Activated T-cell treated with anti-CD3 and anti-CD28 coated beads for 24 hours (primary cell): ENCODE data around the gene CSAD.

ENCODE experiments used
- DNase-seq: peaks from one replicate; pipeline ENCODE4 v3.0.0-alpha.2; 2020; ENCODE audit warnings: low read depth

Gene CSAD

DNA sequence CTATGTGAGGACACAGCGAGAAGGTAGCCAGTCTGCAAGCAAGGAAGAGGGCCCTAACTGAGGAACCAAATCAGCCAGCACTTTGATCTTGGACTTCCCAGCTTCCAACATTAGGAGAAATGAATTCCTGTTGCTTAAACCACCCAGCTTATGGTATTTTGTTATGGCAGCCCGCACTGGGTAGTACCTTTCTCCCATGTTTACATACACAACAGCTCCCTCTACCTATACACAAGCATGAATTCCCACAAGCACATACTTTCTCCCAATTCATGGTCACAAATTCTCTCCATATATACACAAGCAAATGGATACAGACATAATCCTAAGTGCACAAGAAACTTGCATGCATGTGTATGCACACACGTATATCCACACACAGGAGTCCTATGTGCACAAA is 19.0 kb upstream of the CSAD start:
- DNase-seq, result no peak

DNA sequence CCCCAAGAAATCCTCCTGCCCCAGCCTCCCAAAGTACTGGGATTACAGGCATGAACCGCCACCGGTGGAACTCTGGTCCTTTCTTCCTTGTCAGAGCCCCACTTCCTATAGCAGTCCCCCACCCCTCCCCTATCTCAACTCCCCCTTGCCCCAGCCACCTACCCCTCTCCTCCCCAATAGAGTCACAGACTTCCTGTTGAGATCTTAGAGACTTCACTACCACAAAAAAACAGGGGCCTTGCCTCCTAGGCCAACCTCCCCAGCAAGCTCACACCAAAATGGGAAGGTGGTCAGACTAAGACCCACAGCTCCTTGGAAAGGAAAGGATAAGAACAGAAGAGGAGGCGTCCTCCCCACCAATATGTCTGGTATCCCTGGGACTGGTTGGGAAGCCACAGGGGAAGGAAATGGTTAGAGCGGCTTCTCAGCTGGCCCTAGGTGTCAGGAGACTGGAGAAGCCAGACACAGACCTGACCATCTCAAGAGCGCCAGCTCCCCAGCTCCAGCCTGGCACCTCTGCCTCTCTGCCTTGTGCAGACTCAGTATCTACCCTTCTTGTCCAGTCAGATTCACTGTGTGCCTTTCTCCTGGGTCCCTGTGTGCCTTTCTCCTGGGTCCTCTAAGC is 17.9 kb upstream of the CSAD start:
- DNase-seq, result no peak

DNA sequence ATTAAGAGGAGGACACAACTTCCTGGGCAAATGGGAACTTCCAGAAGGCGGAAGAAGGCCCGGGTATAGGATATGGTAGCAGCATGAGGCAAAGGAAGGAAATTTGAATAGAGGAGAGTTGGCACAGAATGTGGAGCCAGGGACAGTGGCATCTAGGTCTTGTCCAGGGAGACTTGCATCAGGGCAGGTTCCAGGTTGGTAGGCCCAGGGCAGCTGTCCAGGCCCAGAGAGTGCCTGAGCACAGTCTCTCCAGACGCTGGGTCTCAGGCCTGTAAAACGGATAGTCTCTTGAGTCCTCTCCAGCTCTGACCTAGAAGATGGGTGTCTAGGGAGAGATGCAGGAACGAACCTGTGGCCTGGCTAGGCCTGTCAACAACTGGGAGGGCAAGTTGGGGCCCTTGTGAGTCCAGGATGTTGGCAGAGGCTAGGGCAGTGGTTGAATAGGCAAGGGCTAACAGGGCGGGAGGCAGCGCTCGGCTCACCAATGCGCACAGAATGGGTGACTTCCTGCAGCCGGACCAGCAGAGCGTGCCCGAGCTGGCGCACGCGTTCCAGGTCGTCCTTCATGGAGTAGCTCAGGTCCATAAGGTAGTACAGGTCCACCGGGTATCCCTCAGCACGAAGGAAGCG is 16.4 kb upstream of the CSAD start:
- DNase-seq, result no peak

DNA sequence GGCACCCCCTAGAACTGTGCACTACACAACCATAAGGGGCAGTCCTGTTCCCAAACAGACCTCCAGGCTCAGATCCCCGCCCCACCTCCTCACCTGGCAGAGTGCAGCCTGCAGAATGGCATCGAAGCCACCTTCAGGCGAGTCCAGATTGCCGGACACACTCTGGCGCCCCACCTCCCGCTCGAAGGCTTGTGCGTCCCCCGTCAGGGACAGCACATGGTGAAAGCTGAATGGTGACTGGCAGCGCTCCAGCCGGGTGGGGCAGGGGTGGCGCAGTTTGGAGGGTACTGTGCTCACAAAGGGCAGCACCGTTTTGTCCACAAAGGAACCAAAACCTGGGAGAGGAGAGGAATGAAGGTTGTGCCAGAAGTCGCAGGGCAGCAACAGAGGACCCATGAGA is 15.8 kb upstream of the CSAD start:
- no peak for DNase-seq

DNA sequence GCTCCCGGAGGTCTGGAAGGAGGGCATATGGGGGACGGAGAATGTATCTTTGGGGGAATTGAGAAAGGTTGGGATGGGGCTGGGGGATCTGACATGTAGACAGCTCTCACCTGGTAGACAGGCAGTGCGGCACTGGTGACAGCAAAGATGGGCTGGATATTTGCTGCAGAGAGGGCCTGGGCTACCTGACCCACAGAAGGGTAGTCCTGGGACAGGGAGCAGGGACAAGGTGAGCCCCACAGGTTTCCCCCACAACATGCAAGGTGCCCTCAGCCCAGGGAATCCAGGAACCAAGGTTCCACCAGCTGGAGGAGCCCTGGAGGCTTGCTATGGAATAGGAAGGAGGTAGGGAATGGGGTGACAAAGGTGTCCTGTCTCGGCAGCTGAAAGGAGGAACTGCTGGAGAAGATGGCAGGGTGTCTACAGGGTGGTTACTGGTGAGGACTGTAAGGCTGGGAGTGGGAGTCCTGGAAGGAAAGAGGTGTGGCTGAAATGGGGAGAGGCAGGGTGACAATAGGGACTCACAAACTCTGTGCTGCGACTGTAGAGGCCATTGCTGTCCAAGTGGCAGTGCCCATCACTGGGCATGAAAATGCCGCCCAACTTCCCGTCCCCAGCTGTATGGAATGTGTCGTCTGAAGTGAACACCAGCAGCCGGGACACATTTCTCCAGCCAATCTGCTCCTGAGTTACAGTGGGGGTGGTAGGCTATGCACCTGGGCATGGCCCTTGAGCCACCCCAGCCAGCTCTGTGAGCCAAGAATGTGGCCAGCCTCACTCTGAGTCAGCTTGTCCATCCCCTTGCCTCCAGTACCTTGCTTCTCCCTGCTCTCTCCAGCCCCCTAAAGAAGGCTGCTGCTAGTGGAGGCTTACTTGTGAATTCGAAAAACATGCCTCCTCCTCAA is 15.0 kb upstream of the CSAD start:
- DNase-seq, result no peak

DNA sequence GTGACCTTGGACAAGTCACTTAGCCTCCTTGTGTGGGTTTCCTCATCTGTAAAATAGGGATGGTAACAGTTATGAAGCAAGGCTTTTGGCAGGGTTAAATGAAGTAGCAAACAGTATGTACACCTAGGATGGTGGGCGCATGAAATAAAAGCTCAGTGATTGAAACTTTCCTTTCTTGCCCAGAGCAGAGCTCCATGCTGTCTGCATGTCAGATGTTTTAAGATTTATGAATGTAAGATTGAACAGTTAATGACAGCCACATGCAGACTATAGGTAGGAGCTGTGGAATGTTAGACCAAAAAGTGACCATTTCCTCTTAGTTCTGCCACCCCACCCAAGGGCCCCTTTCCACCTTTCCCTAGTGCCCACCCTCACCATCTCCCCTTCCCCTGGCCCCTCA is 14.2 kb upstream of the CSAD start:
- DNase-seq, result no peak

DNA sequence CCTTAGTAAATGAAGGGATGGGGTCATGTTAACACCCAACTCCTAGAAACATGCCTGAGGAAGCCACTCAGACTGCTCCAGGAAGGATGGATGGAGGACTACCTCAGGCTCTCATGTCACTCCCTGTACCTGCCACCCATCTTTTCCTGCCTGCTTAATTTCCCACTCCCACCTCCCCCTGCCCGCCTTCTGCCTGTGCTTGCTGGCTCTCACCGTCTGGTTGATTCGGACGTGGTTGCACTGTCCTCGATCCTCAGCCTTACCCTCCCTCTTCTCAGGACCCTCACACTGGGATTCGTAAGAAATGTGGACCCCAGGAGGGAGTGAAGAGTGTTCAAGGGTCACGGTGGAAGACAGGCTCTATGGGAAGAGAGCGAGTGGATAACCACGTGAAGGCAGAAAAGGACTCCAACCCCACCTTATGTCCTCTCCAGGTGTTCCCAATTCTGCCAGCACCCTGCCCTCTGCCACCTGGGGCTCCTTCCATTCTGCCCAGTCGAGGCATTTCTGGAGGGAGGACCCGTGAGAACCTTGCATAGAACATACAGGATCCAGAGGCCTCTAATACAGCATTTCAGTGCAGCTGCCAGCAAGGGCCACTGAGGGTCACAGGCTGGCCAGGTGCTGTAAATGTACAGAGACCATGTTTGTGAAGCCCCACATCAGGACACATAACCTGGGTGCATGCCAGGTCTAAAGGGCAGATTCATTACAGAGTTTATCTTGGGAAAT is 13.4 kb upstream of the CSAD start:
- DNase-seq, result no peak

DNA sequence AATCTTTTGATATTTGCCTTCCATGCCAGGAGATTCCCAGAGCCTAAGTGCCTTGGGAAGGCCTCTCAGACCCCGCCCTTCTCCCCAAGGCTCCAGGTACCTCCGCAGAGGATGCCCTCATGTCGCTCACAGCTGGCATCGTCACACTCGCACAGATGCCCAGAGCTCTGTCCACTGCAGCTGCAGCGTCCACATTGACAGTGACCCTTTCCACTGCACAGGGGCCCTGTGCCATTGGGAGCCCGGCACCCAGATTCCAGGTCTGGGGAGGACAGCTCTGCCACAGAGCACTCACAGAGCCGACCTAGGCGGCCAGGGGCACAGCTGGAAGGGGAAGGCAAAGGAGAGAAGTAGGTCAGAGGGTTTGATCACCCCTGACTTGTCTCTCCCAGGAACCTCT is 12.3 kb upstream of the CSAD start:
- DNase-seq, result no peak

DNA sequence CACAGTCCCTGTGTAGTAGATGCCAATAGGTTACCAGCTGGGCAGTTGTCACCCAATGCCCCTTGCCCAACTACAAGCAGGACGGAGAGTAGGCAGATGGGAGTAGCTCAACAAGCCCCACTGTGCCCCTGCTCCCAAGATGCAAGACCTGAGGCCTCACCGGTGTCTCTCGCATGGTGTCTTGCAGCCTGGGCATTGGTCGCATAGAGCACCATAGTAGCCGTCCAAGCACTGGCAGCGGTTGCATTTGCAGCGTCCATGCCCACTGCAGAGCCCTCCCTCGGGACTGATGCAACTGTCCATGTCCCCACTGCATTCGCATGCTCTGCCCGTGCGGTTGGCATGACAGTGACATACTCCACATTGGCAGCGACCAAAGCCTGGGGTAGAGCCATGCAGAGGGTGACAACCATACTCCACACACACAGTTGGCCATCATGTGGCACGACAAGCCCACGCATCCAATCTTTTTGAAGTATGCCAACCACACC is 11.9 kb upstream of the CSAD start:
- no peak for DNase-seq

DNA sequence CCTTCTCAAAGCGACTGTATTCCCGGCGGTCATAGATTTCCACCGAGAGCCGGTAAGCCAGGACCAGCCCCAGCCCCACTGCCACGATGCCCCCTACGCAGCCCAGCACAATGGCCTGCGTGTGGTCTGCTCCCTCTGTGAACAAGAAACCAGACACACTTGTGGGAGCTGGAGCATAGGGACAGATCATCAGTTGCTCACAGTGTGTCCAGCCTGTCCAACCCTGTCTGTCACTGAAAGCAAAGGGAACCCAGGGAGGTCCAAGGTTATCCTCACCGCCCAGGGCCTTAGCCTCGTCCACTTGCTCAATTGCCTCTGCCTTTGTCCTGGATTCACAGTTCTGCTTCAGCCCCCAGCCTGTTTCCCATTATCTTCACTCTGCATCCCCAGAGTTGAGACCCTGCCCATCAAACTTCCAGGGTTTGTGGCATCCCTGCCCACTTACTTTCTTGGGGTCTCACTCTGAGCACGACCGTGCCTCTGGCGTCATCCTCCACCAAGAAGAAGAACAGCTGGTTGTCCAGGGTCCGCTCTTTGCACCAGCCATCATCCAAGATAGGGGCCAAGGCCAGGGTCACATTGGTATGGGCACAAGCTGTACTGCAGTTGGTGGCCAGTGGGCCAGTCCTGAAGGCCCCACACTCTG is 11.3 kb upstream of the CSAD start:
- DNase-seq, result no peak

DNA sequence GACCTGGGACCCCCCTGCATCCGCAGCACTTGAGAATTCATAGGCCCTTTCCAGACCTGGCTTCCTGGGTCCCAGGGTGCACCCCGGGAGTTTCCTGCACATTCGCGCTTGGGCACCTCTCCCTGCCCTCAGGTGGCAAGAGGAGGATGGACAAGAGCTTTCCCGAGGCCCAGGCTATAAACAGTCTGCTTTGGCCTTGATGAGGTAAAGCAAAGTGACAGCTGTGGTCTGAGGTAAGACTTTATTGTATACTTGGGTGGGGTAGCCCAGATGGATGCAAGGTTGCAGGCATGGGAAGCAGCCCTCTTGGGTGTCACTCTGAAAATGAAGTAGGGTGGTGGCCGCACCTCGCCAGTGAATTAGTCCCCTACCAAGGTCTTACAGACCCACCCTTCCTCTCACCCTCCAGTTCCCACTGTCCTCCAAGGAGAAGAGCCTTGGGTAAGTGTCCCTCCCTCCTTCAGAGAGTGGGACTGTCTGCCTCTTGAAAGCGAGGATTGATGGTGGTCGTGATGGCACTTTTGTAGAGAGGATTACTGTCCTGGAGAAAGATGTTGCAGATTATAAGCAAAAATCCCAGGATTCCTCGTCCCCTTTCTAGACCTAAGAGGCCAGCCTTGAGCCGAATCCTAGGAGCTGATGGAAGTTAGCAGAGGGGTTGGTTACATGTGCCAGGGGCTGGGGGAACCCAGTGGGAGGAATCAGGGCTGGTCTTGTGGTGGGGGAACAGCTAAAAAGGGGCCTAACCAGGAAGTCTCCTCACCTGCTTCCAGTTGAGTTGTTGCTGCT is 10.6 kb upstream of the CSAD start:
- no peak for DNase-seq

DNA sequence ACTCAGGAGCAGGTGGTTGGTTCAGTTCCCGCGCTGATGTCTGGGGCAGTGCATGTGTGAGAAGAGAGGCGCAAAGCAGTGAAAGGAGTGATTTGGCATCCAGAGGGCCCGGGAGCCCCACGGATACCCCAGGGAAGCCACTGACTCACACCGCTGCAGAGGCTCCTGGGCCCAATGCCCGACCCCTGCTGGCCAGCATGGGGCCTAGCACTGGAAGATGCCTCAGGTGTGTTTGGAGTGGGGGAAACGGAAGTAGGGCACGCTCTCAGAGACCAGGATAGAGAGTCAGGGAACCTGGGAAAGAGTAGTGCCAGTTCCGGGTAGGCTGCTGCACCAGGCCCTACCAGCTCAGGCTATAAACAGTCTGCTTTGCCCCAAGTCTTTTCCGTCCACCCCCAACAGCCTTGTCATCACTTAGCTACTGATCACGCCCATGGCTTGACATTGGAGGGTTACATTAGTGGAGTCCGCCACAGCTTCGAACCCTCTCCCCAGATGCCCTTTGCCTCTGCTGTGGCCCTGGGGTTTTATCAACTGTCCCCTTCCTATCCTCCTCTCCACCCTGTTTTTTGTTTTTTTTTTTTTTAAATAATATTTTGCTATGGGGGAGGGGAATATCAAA is 9.5 kb upstream of the CSAD start:
- peak; percentile 38 for DNase-seq

DNA sequence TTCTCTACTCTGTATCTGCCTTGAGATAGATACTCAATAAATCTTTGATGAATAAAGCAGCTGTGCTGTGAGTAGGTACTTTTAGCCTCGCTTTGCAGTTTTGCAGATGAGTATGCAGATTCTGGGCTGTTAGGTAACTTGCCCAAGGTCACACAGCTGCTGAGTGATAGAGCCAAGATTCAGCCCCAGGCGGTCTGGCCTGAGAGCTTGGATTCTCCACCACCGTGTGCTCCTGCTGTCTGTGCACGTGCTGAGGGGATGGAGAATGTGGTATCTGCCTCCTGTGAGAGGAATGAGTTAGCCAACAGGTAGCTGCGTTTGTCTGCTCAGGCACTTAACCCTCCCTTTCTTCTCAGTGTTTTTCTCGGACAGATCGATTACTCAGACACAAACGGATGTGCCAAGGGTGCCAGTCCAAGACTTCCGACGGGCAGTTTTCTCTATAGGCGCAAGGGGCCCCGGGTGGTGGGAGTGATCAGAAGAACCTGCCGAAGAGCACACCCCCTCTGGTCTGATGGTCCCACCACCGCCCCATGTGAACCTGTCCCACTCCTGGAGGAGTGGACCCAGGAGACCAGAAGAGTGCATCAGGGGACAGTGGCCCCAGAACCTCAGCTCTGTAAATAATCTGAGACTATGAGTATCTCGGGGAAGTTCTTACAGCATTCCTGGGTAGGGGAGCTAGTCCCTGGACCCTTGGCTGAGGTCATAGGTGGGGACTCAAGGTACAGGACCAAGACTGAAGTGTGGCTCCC is 6.6 kb upstream of the CSAD start:
- DNase-seq, result no peak

DNA sequence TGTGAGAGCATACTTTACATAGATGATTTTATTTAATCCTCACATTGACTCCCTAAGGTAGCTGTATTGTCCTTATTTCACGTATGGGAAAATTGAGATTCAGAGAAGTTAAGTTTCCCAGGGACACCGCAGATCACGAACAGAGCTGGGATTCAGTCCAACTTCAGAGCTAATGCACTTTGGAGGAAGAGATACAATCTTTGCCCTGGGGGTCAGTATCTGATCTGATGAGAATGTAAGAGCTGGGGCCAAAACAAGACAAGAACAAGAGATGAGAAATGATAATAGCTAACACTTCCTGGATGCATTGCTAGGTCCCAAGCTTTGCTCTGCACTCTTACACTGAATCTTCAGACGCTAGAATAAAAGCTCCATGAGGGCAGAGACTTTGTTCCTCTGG is 6.0 kb upstream of the CSAD start:
- no peak for DNase-seq

DNA sequence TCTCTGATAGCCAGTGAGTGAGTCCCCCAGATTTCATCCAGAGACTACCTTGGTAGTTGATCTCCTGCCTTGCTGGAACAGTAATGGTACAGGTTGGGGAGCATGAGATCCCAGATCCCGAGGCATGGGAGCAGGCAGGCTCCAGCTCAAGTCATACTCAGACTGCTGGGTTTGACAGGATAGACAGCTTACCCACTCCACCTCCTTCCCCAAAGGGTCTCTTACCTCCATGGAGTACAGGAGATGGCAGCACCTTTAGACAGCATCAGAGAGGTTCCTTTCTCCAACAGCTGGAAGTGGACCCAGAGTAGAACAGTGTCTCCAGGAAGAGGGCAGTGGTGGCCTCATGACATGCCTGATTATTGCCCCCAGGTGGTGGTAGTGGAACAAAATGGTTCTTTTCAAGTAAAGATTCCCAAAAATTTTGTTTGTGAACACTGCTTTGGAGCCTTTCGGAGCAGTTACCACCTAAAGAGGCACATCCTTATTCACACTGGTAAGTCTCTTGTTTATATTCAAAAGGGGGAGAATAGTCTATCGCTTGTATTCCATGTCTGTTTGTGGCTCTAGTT is 4.9 kb upstream of the CSAD start:
- no peak for DNase-seq

DNA sequence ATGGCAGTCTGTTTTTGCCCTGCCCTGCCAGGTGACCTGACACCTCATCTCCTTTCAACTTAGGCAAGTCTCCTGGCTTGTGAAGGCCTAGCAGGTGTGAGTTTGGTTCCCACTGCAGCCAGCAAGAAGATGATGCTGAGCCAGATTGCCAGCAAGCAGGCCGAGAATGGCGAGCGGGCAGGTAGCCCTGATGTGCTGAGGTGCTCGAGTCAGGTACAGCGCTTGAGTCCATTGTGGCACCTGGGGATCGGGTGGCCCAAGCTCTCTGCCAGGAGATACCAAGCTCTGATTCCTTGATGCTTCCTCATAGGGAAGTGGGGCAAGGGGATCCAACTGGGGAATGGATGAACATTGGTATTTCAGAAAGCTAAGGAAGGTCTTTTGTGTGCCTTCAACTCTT is 4.1 kb upstream of the CSAD start:
- no peak for DNase-seq

DNA sequence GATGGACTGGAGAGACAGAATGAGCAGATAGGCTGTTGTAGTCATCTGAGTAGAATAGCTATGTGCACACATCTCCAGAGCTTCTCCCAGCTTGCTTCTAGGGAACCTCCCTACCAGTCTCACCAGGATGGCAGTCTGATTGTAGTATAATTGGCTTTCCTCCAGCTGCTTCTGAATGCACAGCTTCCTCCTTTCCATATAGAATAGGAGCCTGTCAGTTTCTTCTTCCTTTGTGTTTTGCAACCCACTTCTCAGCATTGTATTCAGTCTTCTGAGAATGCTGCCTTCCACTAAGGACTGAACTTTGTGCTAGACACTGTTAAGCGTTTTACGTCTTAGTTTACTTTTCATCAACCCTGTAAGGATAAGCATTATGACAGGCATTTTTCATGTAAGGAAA is 2.2 kb upstream of the CSAD start:
- DNase-seq, result no peak

DNA sequence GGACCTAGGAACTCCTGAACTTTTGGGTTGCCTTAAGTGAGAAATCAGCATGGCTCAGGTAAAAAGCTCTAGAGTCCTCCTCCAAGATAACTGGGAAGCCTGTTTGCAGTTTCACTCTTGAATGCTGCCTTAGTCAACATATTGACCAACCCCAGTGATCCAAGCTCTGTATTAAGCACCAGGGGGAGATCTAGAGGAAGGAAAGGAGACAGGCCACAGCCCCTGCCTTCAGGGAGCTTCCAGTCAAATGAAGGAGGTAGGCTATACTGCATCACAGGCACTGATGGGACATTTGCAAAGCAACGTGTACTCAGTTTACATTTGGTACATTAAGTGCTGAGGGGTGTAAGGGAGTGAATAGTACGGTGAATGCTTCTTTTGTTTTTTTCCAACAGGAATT is 1.2 kb upstream of the CSAD start:
- no peak for DNase-seq

DNA sequence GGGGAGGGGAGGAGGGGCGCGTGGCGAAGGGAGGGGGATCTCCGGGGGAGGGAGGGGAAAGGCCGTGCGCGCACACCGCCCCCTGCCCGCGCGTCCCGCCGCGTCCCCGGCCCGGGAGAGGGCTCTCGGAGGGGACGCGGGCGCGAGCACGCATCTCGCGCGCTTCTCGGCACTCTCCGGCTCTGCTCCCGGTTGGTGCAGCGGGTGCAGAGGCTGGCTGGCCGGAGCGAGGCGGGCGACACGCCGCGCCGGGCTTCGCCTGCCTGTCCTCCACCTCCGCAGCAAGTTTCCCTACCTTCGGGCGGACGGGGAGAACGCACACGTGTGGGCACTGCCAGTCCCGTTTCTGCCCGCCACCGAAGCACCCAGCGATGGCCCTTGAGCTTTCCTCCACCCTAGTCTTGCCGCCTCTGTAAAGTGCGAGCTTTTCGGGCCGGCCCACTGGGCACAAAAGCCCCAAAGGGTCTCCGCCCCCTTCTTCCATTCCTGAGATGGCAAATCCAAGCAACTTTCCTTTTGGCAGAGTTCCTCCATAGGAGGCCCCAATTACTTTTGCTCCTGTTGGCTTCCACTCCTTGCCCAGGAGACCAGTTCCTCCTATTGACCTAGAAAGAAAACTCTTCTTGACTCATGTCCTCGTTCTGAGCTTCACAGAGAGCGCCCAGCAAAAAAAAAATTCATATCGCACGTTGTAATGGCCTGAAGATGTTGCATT is 363 bp upstream of the CSAD start:
- DNase-seq, result peak; percentile 72
